NT2/D1 (cell line): Measurements from ENCODE around the gene CST11.

Experiments
- SUZ12 ChIP-seq: IDR thresholded peaks from 2 replicates; pipeline ENCODE4 v1.6.1; 2011; ENCODE audit not compliant: insufficient read length, insufficient read depth; ENCODE audit errors: extremely low read depth
- YY1 ChIP-seq: IDR thresholded peaks from 2 replicates; pipeline ENCODE4 v1.6.1; 2011; ENCODE audit not compliant: insufficient read length, insufficient read depth
- ZNF274 ChIP-seq: IDR thresholded peaks from 2 replicates; pipeline ENCODE4 v1.6.1; 2011; ENCODE audit warnings: mild to moderate bottlenecking, low read depth, low read length

- TF ChIP-seq ZNF274 (no peak), YY1 (no peak), SUZ12 (no peak)
Observed at GRCh38 chr20:23490817-23491216, 38.1 kb upstream of the CST11 start, which contains the start of gene CST8.
